ENCODE measurements around the gene RPA1.
"Not testable (repeated sequence)": the region's sequence is repeated elsewhere in the genome, so short reads cannot be mapped to it uniquely, and the experiment has no call there.

RPA1 gene

GRCh38 chr17:1880851-1881630, 51.2 kb downstream of the RPA1 start:
- no peak for DNase-seq (ENCODE audit: low spot score)

GRCh38 chr17:1882836-1883235, 53.0 kb downstream of the RPA1 start:
- peak; percentile 35 for DNase-seq (ENCODE audit: low spot score)

- DNase-seq (ENCODE audit: low spot score) = no peak
Observed at GRCh38 chr17:1883536-1883935, 53.7 kb downstream of the RPA1 start.

- no peak for DNase-seq (ENCODE audit: low spot score)
Observed at GRCh38 chr17:1888741-1889140, 58.9 kb downstream of the RPA1 start.

- DNase-seq (ENCODE audit: low spot score) = no peak
Observed at GRCh38 chr17:1890758-1891450, 61.1 kb downstream of the RPA1 start.

- no peak for DNase-seq (ENCODE audit: low spot score)
Observed at GRCh38 chr17:1894753-1895339, 65.0 kb downstream of the RPA1 start.

GRCh38 chr17:1895479-1895878, 65.7 kb downstream of the RPA1 start:
- DNase-seq (ENCODE audit: low spot score) = not testable (repeated sequence)

GRCh38 chr17:1896243-1897104, 66.7 kb downstream of the RPA1 start:
- DNase-seq (ENCODE audit: low spot score) = no peak

- DNase-seq (ENCODE audit: low spot score) = no peak
Observed at GRCh38 chr17:1897105-1897656, 67.4 kb downstream of the RPA1 start.

GRCh38 chr17:1898332-1898731, 68.5 kb downstream of the RPA1 start:
- no peak for DNase-seq (ENCODE audit: low spot score)

GRCh38 chr17:1898872-1899271, 69.1 kb downstream of the RPA1 start:
- no peak for DNase-seq (ENCODE audit: low spot score)

- no peak for DNase-seq (ENCODE audit: low spot score)
Observed at GRCh38 chr17:1899403-1900000, 69.7 kb downstream of the RPA1 start.

GRCh38 chr17:1904273-1905182, 74.7 kb downstream of the RPA1 start:
- no peak for DNase-seq (ENCODE audit: low spot score)

GRCh38 chr17:1905190-1905913, 75.5 kb downstream of the RPA1 start:
- DNase-seq (ENCODE audit: low spot score) = no peak

- no peak for DNase-seq (ENCODE audit: low spot score)
Observed at GRCh38 chr17:1906662-1907101, 76.9 kb downstream of the RPA1 start.

- DNase-seq (ENCODE audit: low spot score) = no peak
Observed at GRCh38 chr17:1907216-1907631, 77.4 kb downstream of the RPA1 start.

- DNase-seq (ENCODE audit: low spot score) = peak; percentile 12
Observed at GRCh38 chr17:1907909-1908698, 78.3 kb downstream of the RPA1 start.

GRCh38 chr17:1908699-1909309, 79.0 kb downstream of the RPA1 start:
- DNase-seq (ENCODE audit: low spot score) = peak; percentile 71

Data from kidney tubule cell (primary cell).